Ovary (tissue), 9 donors: Measurements from ENCODE around the gene ARFRP1. TPM values are rescaled to one million over a fixed set of nuclear protein-coding genes. Genes with fewer than 3 reads are reported as not detected.

Experiments used
- DNase-seq, 5 donors: peaks; one replicate each; pipeline ENCODE4 v3.0.0-alpha.2; 2019 to 2020
- H3K27ac ChIP-seq, 2 donors: fragments of 200-600 bp; one replicate each; pipeline versions ENCODE4 v1.5.1 to v1.8.0; 2019 to 2022
- H3K27me3 ChIP-seq: fragments of 200-600 bp; one replicate; pipeline ENCODE4 v1.8.0; 2022
- H3K36me3 ChIP-seq: fragments of 200-600 bp; sonication (generic); one replicate; pipeline ENCODE4 v1.5.1; 2019
- H3K4me1 ChIP-seq: one replicate; pipeline ENCODE4 v1.8.1; 2013; ENCODE audit warnings: mild to moderate bottlenecking, moderate library complexity; ENCODE audit not compliant: insufficient read depth
- H3K4me3 ChIP-seq: fragments of 200-600 bp; sonication (generic); one replicate; pipeline ENCODE4 v1.5.1; 2017
- H3K9me3 ChIP-seq, 2 donors: fragments of 200-600 bp in 1 of 2; sonication (generic) in 1 of 2; one replicate each; pipeline versions ENCODE4 v1.5.1 to v1.8.1; 2013 to 2019; ENCODE audit warnings: mild to moderate bottlenecking in 1 of 2, moderate library complexity in 1 of 2
- CTCF ChIP-seq, 3 donors: fragments of 450-650 bp in 2 of 3; fragments of 200-600 bp in 1 of 3; IDR thresholded peaks; one replicate each; pipeline versions ENCODE4 v1.5.1 to v1.8.0; 2016 to 2022; ENCODE audit warnings: antibody characterized with exemption in 3 of 3, mild to moderate bottlenecking in 1 of 3
- EP300 ChIP-seq: sonication (generic); formaldehyde crosslinking; IDR thresholded peaks from one replicate; pipeline ENCODE4 v1.6.1; 2017; ENCODE audit warnings: antibody characterized with exemption
- POLR2A ChIP-seq: fragments of 450-650 bp; IDR thresholded peaks from one replicate; pipeline ENCODE4 v1.6.1; 2017; ENCODE audit warnings: antibody characterized with exemption, mild to moderate bottlenecking, moderate library complexity
- WGBS, 3 donors: extraction: QIAGEN DNeasy Blood & Tissue Kit in 1 of 3; methylation state at CpG; one replicate each; pipeline versions ENCODE4 v1.1.5 to v1.1.7; 2013 to 2017; 5-methylcytosine and 5-hydroxymethylcytosine counted together
- intact Hi-C, 4 donors: fragments of 100-400 bp; cut with DNase I; formaldehyde crosslinking; loops; one replicate each; pipeline versions ENCODE4 v1.11.0 to v1.15.1; 2022 to 2023
- polyA plus RNA-seq, 2 donors: library from polyadenylated mRNA; stranded (reverse); fragments of 200-250 nt in 1 of 2; fragments of 350-450 nt in 1 of 2; fragmentation: Illumina TruSeq in 1 of 2; extraction: RNeasy Lipid Tissue Mini Kit (QIAGEN cat#74804) in 1 of 2; gene quantifications; one replicate each; pipeline ENCODE4 v1.2.3, GENCODE V29; 2013 to 2014
- total RNA-seq, 7 donors: library from RNA; depleted of rRNA in 2 of 7; stranded (reverse); fragments of >200 nt in 2 of 7; fragmentation: NEBNext Ultra II Directional in 3 of 7; extraction: Animal tissue kit (Norgen Biotek cat#: 25700) in 3 of 7; gene quantifications; one replicate each; pipeline versions ENCODE4 v1.1.0 to v1.2.4, GENCODE V29; 2016 to 2023
- donor health status: DM: no; HTN: no; CAD: no; lungs with moderate emphysema.
- donor health status: DM: no; HTN: no; CAD: no.
- donor health status: Bipolar disorder and iron deficiency.
- donor health status: DM: yes; HTN: yes; CAD: no.
- donor health status: DM: no; HTN: no; CAD: no.
- donor health status: DM: yes; HTN: yes; CAD: no.

ARFRP1 gene
- total and polyA plus RNA-seq, 9 donors, result 15.3 to 59.5 (median 47.2) TPM

DNA sequence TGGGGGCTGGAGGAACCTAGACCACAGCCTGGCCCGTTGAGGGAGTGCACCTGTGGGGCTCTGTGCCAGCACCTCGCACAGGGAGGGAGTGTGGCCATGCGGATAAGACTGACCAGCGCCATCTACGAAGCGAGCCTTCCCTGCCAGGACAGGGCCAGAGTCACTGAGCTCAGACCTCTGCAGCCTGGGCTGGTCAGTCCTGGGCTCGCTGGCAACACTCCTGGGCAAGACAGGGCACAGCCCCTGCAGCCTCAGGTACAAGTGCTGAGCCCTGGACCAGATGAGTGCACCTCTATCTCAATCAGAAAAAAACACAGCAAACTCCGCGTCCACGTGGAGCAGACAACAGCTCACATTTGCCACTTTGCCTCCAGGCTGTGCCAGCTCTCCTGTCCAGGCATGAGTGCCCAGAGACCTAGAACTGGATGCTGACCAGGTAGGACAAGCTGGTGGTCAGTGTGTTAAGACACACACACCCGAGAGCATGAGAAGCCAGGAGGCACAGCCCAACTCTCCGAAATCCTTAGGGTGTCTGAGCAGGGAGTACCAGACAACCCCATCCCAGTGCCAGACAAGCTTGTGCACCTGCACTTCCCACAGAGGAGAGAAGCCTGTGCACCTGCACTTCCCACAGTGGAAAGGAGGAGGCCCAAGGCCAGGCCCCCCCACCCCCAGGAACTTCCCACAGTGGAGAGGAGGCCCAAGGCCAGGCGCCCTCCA, 4.9 kb downstream of the ARFRP1 start:
- no peak overlapping the region for H3K4me3 ChIP-seq
- peak in 1 of 5 donors; percentile 42 for DNase-seq
- TF ChIP-seq CTCF (IDR thresholded peaks at IDR 0.05), result no peak
- TF ChIP-seq POLR2A, result no peak
- H3K9me3 ChIP-seq, result no peaks in the 10 kb centered on the region
- no peak overlapping the region for H3K27ac ChIP-seq
- no peaks in the 10 kb centered on the region for H3K27me3 ChIP-seq
- H3K36me3 ChIP-seq, result no peaks in the 10 kb centered on the region
- H3K4me1 ChIP-seq, result peaks cover 4% of the 10 kb centered on the region
- 61 to 71% (median 62%) methylated on average over 12 to 13 of the region's 13 CpGs for WGBS, 3 donors
- intact Hi-C loops, result no loop called here

DNA sequence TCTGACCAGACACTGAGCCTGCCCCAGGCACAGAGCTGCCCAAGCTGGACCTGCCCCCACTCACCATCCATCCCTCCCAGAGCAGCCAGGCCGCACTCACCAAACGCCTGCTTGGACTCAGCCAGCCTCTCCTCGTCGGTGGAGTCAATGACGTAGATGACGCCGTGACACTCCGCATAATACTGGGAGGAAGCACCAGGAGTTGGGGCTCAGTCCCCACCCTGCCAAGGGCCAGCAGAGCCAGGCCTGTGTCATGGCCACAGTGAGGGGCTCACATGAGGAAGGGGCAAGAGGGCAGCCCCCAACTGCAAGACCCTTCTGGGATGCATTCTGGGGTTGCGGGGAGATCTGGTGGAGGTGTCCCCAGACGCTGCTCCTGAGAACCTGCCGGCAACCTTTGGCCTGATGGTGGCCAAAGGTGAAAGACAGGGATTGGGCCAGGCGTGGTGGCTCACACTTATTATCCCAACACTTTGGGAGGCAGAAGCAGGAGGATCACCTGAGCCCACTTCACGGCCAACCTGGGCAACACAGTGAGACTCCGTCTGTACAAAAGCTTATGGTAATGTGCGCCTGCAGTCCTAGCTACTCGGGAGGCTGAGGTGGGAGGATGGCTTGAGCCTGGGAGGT, 5.6 kb downstream of the ARFRP1 start:
- TF ChIP-seq POLR2A (no peak), CTCF (IDR thresholded peaks at IDR 0.05) (no peak), EP300 (no peak)
- Histone ChIP-seq H3K4me1 (peaks cover 4% of the 10 kb centered on the region), H3K27me3 (no peaks in the 10 kb centered on the region), H3K4me3 (no peak overlapping the region), H3K27ac (no peak overlapping the region), H3K9me3 (no peaks in the 10 kb centered on the region), H3K36me3 (no peaks in the 10 kb centered on the region)
- DNase-seq, result peak in 2 of 5 donors; percentile 20 to 36
- intact Hi-C loops, result no loop called here
- WGBS, 3 donors, result 88 to 90% (median 89%) methylated on average over 16 of the region's 16 CpGs

DNA sequence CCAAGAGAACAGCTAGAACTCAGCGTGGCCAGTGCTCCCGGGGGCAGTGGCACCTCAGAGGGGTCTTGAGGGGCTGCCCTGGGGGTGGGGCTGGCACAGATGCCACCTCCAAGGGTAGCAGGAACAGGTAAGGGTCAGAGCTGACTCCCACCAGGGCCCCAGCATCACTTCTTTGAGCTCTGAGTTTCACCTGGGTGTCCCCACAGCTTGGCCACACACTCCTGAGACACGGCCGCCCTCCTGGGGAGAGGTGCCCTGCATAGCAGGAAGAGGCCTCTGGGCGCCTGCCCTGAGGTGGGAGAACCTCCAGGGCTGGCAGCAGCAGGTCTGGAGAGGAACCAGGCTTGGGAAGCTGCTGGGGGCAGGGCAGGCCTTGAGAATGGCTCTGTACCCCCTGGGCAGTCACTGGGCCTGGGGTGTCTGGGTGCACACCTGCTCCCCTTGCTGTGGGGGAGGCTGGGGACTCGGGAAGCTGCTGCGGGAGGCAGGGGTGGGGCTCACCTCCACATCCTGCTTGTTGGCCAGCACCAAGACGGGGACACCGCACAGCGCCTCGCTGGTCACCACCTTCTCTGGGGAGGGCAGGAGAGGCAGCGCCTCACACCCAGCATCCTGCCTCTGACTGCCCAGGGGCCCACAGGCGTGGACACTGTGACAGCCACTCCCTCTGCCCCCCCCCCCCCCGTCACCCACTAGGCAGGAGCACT, 6.3 kb downstream of the ARFRP1 start:
- TF ChIP-seq EP300 (no peak), CTCF (IDR thresholded peaks at IDR 0.05) (no peak)
- intact Hi-C loops, result no loop called here
- 74 to 80% (median 75%) methylated on average over 11 to 14 of the region's 14 CpGs for WGBS, 3 donors
- H3K27me3 ChIP-seq, result no peaks in the 10 kb centered on the region
- no peaks in the 10 kb centered on the region for H3K36me3 ChIP-seq
- DNase-seq, result peak in 1 of 5 donors; percentile 32
- H3K27ac ChIP-seq, result no peak overlapping the region
- H3K9me3 ChIP-seq, result no peaks in the 10 kb centered on the region
- no peak overlapping the region for H3K4me3 ChIP-seq
- H3K4me1 ChIP-seq, result peaks cover 2% of the 10 kb centered on the region

DNA sequence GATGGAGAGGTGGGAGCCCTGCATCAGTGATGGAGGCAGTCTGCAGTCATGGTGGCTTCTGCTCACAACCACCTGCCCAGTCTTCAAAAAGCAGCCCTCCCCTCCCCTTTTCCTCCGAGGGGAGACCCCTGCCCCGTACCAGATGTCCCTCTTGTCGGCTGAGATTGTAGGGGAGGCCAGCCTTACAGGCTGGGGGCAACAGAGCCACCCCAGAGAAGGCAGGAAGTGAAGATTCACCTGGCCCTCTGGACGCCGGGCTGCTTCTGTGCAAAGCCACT, 6.8 kb downstream of the ARFRP1 start:
- DNase-seq, result no peak
- Histone ChIP-seq H3K4me1 (peaks cover 2% of the 10 kb centered on the region), H3K4me3 (no peak overlapping the region), H3K9me3 (no peaks in the 10 kb centered on the region), H3K36me3 (no peaks in the 10 kb centered on the region), H3K27me3 (no peaks in the 10 kb centered on the region), H3K27ac (no peak overlapping the region)
- 68 to 70% (median 68%) methylated on average over 5 of the region's 5 CpGs for WGBS, 3 donors
- intact Hi-C loops, result no loop called here
- TF ChIP-seq POLR2A (no peak), EP300 (no peak), CTCF (IDR thresholded peaks at IDR 0.05) (no peak)
